GM10847 (cell line): Measurements from ENCODE around the gene PDK4.

Experiments
- POLR2A ChIP-seq: IDR thresholded peaks from 2 replicates; pipeline ENCODE4 v1.6.1; 2011; ENCODE audit not compliant: insufficient read length; ENCODE audit errors: extremely low read depth

PDK4 gene

DNA sequence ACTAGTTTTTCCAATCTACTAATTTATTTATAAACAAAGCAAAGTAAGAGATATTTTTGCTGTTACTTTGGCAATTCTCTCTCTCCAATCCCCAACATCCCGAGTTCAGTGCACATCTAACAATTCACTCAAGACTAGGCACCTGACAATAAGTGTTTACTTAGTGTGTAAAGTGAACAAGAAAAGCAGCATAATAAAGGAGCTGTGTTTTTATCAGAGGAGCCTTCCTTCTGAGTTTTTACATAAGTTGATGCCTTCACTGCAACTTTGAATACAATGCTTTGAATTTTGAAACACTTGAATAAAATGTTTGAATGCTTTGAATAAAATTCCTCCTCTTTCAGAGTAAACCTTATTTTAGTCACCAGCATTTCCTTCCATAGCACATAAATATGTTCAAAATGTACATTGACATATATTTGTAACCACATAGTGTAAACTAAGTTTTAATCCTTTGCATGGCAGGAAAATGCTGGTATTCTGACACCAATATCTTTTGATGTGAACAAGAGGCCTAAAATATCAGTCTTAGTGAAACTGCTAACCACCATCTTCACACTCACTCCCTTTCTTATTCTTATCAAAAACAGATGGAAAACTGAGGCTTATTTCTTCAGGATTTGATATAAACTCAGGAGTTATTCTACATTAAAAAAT, 11.4 kb downstream of the PDK4 start:
- TF ChIP-seq POLR2A = no peak

GRCh38 chr7:95583834-95584621, 12.3 kb downstream of the PDK4 start:
- no peak for TF ChIP-seq POLR2A

DNA sequence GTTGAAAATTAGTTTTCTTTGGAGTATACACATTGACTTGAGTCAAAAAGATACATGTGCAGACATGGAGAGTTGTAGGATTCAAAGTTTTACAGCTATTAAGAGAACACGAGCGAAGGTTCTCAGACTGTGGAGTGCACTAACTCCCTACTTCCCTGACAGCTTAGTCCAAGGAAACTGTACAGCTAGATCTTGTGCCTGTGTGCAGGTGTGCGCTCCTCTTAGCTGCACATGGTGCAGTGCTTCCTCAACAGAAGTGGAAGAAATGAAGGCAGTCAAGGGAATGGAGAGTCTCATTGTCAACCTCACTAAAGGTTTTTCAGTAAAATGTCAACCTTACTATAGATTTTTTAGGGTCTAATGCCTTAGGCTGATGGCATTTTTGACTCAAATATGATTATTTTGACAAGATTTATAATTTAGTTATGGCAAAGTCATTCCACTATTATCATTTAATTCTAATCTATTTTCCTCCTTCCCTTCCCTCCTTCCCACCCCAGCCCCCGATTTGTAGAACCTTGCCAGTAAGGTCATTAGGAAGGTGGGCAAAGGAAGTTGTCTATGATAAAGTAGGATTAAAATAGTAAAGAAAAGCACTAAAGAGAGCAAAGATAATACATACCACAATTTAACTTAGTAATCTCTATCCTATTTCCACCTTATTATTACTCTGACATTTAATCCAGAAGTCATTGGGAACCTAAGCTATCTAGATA, 13.6 kb downstream of the PDK4 start:
- no peak for TF ChIP-seq POLR2A

DNA sequence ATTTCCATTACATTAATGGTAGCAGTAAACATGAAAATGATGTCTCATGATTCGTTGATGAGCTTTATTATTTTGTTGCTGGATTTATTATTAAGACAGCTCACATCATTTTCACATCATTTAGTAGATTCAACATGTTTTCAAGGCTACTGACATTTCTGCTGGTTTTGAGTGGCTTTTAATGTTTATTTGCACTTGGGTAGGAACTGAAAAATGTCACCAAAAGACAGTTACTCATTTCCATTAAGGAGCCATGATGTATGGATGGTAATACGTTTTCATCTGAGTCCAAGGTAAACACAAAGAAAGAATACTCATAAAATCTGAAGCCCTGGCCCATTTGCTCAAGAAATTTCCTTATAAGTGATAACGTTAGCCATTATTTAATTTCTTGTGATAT, 14.8 kb downstream of the PDK4 start:
- no peak for TF ChIP-seq POLR2A

- no peak for TF ChIP-seq POLR2A
Measured at GRCh38 chr7:95579318-95579717, 17.0 kb downstream of the PDK4 start.

- TF ChIP-seq POLR2A = no peak
Measured at GRCh38 chr7:95578299-95578855, 17.9 kb downstream of the PDK4 start.

DNA sequence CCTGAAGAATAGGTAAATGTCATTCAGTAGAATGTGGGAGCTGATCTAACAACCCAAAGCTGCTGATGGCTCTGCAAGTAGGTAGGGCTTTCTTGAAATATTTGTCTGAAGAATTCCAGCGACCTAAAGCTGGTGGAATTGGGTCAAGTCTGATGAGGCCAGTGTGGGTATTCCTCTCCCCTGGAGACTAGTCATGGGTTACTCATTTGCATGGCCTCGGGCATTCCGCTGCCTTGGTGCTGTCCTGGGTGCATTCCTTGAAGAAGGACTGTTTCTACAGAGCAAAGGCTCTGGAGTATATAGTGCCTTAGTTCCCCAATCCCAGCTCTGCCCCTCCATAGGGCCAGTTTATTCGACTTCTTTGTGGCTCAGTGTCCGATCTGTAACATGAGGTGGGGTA, 19.2 kb downstream of the PDK4 start:
- no peak for TF ChIP-seq POLR2A

DNA sequence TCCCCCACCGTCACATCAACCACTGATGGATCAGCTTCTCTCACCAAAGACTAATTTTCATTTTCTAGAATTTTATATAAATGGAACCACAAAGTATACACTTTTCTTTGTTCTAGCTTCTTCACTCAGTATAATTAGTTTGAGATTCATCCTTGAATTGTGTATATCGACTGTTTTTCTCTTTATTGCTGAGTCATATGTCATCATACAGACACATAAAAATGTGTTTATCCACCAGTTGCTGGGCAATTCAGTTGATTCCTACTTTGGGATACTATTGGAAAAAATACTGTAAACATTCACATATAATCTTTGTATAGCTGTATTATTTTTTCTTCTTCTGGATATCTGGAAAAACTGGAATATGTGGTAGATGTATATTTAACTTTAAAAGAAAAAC, 26.6 kb downstream of the PDK4 start:
- no peak for TF ChIP-seq POLR2A

- no peak for TF ChIP-seq POLR2A
Measured at GRCh38 chr7:95560674-95561073, 35.6 kb downstream of the PDK4 start.

- TF ChIP-seq POLR2A = no peak
Measured at GRCh38 chr7:95558864-95559263, 37.5 kb downstream of the PDK4 start.

DNA sequence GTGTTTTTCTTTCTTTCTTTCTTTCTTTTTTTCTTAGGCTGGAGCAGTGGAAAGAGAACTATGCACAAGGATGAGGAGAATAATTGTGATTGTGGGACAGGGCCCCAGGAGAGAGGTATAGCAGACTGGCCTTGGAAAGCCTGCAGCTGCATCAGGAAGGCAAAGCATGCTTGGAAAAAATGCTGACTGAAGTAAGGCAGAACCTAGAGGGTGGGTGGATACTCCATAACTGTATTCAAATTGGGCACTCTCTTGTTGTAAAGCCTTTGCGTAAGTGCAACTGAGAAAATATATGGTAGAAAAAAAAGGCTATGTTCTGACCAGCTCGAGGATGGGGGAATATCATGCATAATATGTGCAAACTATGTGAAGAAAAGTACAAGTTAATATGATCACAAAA, 39.5 kb downstream of the PDK4 start:
- TF ChIP-seq POLR2A = no peak

DNA sequence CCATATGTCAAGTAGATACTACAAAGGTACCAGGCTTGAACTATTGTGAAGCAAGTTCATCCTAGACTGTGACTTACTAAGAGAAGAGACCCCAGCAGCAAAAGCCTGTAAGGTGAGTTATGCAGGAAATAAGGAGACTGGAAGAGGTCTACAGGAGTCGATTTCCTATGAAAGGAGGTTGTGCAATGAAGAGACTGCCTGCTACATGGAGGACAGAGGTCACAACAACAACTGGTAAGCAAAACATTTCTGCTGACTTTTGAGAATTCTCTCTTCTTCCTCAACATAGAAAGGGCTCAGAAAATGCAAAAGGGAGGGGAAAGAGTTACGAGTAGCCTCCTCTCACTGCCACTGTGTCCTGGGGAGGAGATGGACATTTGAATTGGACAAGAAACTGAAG, 42.4 kb downstream of the PDK4 start:
- TF ChIP-seq POLR2A = no peak

GRCh38 chr7:95550546-95550945, 45.8 kb downstream of the PDK4 start:
- no peak for TF ChIP-seq POLR2A

DNA sequence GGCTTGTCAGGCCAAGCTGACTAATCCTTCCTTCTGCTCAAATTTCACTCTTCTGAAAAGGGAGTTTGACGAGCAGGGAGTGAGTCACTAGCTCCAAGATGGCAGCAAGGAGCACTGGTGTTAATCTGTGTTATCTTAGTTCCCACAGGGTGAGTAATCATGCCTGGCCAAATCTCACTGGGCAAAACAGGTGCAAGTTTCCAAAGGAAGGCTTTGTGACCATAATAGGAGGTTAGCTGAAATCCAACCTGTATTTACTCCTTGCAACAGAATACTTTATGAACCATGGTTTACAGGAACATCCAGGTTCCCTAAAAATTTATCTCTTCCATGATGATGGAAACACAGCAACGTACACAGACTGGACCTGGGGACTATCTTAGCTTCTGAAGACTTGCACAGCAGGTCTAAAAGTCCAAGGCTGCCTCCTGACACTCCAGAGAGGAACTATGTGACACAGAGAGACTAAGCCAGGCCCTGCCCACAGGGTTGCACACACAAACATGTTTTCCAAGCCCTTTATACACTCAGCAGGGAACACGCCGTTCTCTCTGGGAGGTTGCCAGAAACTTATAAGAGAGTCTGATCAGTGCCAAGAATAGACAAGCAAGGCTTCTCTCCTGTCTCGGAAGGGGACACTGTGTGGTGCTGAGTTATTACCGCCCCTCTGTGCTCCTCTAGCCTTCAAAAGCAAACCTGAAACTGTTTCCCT, 46.3 kb downstream of the PDK4 start:
- TF ChIP-seq POLR2A = no peak
